GM18499 (cell line): ENCODE measurements around the gene APOB.

Experiments
- ATAC-seq: cut with Tn5 transposase; IDR thresholded peaks from one replicate; pipeline ENCODE4 v1.9.1; 2021; ENCODE audit warnings: moderate number of reproducible peaks; ENCODE audit not compliant: insufficient read depth, unreplicated experiment

APOB gene

DNA sequence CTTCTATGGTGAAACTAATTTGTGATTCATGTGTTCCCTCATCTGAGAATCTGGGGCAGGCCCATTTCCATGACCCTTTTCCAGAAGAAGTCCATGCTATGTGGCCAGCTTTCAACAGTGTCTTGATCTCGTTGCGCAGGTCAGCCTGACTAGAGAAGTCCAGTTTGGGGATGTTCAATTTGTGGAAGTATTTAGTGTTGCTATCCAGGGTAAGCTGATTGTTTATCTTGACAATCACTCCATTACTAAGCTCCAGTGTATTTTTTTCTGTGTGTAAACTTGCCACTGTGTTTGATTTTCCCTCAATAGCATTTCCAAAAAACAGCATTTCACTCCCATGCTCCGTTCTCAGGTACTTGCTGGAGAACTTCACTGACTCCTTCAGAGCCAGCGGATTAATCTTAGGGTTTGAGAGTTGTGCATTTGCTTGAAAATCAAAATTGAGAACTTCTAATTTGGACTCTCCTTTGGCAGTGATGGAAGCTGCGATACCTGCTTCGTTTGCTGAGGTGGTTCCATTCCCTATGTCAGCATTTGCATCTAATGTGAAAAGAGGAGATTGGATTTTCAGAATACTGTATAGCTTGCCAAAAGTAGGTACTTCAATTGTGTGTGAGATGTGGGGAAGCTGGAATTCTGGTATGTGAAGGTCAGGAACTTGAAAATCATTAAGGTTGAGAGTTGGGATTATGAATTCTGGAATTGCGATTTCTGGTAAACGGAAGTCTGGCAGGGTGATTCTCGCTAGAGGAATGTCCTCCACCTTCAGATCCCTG, 35.7 kb downstream of the APOB start:
- no peak for ATAC-seq

DNA sequence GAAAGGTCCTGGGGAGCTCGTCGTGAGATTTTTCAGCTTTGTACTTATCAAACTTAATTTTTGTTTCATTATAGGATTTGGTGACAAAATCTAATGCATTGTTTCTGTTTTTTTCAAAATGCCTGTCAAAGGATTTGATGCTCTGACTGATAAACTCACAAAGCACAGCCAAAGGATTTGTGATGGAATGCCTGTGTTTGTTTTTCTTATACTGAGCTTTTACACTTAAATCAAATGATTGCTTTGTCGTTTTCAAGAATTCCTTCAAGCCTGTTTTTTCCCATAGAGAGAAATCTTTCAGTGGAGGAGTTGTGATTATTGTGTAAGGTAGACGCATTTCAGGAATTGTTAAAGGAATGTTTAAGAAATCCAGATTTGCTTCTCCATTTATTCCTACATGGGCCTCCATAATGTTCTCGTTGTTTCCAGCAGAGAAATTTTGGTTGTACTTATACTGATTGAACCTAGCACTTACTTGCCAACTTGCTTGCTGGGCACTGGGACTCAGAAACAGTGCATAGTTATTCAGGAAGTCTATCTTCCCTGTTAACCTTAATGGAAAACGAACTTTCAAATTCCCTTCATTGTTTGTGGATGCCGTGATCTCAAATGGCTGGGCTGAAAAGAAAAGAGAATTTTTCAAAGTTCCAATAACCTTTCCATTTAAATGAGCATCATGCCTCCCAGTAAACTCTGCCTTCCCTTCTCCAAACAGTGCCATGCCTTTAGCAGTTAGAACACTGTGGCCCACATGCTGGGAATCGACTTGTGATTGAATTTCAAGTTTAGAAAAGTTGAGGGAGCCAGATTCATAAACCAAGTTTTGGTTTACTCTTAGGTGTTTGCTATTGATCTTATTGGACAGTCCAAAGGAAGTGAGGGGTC, 36.5 kb downstream of the APOB start:
- no peak for ATAC-seq

DNA sequence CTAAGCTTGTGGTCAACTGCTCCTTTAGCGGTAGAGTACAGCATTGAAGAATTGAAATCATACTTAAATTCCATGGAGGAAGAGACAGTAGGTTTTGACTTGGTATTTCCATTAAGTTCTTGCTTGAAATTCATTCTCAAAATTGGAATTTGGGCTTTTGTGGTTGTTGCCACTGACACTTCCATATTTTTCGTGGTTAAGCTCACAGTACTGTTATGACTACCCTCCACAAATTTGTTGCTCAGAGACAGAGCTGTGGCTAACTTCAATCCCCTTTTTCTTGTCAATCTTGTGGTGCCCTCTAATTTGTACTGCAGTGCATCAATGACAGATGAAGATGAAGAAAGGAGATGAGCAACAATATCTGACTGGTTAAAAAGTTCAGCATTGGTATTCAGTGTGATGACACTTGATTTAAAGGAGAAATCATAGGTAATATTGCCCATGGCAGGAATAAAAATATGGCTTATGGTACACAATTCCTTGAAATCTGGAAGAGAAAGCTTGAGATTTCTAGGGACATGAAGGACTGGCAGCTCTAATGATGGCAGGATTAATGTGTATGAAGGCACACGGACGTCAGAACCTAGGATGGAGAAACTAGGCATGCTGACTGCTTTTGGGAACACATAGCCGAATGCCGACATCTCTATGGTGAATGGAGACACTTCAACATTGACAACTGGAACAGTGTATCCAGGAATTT, 37.3 kb downstream of the APOB start:
- ATAC-seq, result no peak

DNA sequence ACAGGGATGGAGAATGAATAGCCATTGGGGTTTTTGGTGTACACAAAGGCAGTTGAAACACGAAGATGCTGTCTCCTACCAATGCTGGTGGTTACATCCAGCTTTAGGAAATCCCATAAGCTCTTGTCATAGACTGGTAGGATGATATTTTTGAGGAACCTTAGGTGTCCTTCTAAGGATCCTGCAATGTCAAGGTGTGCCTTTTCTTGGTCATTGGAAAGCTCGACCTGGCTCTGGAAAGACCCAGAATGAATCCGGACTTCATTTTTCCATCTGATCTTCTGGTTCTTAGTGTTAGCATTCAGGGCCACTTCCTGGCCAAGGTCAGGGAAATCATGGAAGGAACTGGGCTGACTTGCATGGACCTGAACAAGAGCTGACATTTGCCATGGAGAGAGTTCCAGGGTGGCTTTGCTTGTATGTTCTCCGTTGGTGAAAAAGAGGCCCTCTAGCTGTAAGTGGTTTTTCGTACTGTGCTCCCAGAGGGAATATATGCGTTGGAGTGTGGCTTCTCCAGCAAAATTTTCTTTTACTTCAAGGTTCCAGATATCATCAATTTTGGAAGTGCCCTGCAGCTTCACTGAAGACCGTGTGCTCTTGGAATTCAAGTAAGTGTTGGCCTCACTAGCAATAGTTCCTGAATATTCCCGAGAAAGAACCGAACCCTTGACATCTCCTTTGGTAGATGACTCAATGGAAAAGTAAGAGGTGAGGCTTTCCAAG, 38.0 kb downstream of the APOB start:
- ATAC-seq, result no peak

DNA sequence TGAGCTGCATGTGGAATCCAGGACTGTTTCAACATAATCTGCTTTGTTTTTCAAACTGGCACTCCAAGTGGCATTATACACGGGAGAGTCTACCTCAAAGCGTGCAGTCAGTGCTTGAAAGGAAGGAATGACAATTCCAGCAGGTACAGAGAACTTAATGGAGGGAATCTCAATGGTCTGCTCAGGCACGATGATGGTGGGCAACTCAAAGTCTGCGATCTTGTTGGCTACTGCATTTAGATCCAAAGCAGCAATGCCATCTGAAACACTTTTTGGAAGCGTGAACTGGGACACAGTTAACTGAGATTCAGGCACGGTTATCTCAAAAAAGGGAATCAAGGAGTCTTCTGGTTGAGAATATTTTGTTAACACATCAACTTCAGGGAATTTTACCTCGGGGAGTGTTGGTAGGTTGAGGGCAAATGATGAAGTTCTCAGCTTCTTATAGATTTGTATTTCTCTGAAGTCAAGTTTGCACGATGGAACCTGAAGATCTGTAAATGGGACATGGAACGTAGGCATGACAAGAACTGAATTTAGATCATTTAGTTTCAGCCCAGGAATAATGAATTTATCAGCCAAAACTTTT, 38.7 kb downstream of the APOB start:
- ATAC-seq, result no peak

DNA sequence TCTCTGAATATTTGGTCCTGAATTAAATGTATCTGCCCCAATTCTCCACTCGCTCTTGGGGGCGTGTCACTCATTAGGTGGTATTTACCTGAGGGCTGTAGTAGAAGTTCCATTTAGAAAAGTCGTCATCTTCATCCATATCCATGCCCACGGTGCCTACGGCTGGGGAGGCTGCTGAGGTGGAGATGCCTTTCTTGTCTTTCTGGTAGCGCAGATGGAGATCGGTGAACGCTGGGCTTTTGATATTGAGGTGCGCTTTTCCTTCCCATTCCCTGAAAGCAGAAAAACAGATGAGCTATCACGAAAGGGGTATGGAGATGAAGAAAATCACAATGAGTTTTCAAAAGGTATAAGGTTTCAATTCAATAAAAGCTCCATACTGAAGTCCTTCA, 39.7 kb downstream of the APOB start:
- ATAC-seq, result no peak

DNA sequence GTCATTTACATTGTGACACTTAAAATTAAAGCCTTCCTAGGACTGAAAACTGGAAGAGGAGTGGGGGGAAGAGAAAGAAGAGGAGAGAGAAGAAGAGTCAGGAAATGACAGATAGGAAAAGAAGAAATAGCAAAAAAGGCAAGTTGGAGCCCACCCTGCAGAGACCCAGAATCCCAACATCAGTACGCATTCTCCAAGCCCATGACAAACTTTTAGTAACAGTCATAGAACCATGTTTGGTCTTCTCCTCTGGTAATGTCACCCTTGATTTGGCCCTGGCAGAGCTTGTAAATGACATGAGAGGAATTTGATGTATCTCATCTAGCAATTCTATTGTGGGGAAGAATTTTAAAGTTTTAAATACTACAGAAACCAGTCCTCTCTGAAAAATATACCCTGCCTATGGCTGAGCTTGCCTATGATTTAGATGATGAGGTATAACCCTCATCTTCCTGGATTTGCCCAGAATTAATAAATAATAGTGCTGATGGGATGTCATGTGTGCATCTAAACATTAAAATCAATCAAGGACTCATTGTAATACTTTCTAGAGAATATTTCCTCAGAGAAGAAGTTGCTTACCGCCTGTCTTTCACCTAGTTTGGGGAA, 40.2 kb downstream of the APOB start:
- no peak for ATAC-seq

DNA sequence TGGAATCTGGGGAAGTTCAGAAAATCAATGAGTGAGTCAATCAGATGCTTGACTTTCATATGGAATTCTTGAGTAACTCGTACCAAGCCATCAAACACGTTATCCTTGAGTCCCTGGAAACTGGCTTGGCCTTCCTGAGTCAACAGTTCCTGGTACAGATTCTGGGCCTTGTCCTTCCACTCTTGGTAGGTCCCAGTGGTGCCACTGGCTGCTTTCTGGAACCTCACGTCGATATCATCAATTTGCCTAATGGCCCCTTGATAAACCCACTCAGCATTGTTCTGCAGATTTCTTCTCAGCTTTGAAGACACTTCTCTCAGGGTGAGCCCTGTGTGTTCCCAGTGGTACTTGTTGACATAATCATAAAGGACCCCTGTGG, 41.1 kb downstream of the APOB start:
- ATAC-seq, result no peak

DNA sequence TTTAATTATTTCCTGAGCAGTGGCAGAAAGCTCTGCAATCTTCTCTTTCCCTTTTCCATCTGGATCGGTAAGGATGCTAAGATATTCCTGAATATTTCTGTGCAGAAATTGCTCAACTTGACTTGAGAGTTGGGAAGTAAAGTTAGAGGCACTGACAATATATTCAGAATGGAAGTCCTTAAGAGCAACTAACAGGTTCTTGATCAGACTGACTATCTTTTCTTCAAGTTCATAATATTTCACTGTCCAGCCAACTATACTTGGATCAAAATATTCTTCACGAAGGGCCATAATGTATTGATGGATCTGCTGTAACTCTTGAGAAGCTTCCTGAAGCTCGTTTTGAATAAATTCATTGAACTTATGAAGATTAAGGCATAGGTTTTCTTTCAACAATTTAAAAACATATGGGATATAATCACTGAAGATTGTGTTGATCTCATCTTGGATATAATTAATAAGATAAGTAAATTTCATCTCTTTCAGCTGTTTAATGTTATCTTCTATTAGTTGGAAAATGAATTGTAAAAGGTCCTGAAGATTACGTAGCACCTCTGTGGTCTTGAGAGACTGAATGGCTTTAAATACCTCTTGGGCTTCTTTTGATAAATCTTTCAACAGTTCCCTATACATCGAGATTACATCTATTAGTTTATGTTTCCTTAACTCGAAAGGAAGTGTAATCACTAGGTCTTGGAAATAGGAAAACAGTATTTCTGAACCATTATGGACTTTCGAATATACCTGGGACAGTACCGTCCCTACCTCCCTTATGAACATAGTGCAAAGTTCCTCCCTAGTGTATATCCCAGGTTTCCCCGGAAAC, 41.7 kb downstream of the APOB start:
- ATAC-seq, result no peak

DNA sequence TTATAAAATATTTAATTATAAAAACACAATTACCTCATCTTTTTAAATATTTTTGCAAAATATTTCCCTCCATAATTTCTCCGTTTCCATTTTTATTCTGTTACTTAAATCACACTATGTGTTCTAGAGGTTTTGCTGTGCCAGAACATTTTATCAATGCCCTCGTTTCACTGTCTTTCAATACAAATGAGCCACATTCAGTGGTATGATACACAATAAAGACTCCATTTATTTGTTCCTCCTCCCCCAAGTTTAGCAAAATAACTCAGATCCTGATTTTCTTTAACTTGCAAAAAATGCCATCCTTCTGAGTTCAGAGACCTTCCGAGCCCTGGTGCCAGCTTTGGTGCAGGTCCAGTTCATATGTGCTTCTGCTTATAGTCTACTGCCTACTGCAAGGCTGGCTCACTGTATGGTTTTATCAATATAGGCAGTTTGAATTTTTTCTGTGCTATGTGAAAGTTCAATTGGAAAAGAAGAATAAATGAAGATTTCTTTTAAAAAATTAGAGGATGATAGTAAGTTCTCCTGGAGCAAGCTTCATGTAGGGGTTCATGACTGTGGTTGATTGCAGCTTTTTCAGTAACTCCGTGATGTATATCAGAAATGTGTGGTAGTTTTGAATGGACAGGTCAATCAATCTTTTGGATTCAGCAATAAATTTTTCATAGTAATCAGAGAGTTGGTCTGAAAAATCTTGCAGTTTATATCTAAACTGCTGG, 42.5 kb downstream of the APOB start:
- ATAC-seq, result no peak

DNA sequence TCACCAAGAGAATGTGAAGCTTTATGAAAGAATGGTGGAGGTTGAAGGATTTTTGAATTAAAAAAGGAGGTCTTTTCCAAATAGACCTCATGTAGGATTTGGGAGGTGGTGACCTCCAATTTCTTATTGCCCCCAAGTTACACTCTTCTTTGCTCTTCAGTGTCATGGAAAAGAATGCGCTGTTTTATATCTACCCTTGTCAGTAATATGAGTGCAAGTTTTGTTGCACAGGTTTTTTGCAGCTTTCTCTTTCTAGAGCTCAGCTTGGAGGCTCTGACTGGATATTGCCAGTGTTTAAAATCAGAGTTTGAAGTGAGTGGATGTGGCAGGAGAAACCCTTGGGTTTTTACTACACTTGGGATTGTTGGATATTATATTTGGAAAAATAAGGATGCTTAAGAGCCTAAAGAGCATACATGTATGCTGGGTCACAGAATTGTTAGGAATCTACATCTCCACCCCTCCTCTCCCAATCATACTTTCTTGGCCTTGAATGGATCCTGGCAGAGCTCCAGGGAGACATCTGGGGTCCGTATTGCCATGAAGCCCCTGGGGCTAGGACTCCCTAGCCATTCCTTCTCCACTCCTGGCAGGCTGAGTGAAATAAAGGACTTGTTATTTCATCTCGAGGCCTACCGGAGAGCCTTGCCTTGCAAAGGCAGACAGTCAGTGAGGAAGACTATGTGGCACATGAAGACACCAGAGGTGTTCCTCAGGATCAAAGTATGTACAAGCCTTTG, 43.8 kb downstream of the APOB start:
- no peak for ATAC-seq

DNA sequence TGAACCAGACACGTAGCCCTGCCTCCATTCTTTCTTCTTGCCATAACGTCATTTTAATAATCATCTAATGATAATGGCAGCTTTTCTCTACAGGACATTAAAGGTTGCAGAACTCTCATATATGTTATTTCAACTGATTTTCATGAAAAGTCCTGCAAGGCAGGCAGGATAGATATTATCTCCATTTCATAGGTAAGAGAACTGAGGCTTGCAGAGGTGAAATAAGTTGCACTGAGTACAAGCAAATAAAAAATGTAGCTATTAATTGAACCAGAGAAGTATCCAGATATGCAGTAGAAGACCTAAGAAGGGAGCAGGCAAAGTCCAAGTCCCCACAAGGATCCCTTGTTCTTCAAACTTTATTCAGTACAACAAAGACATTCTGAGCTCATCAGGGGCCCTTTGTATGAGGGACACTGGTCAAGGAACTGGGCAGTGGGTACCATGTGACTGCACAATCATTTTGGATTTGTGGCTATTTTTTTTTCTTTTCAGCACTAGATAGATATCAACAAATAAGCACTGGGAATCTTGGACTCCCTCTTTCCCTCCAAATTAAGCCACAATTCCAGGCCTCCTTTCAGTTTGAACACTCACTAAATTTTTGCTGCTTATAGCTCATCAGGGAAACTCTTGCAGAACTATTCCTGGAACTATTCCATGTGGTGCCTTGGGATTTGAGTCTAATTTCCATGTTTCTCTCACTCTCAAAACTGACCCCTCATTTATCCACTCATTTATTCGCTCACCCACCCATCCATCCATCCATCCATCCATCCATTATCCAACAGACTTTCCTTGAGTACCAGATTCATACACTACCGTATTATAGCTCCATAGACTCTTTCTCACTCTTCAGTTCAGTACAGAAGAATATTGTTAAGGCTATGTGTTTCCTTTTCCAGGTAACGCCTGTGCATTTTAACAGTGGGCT, 44.6 kb downstream of the APOB start:
- ATAC-seq, result no peak

DNA sequence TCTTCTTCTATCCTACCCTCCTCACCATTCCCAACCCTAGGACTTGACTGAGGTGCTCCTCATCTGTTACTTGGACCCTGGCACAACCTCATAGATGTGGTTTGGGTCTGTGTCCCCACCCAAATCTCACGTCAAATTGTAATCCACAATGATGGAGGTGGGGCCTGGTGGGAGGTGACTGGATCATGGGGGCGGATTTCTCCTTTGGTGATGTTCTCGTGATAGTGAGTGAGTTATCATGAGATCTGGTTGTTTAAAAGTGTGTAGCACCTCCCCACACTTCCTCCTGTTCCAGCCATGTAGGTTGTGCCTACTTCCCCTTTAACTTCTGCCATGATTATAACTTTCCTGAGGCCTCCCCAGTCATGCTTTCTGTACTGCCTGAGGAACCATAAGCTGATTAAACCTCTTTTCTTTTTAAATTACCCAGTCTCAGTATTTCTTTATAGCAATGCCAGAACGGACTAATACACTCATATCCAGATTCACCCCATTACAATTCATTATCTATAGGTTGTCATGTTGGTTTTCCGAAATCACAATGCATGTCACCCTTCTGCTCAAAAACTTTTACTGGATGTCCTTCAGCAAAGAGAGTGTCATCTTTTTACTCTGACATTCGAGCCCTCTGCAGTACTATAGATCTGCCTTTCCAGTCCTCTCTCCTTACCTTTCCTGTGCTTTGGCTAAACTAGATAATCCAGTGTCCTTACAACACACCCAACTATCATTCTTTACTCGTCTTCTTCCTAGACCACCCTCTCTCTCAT, 45.7 kb downstream of the APOB start:
- ATAC-seq, result no peak

DNA sequence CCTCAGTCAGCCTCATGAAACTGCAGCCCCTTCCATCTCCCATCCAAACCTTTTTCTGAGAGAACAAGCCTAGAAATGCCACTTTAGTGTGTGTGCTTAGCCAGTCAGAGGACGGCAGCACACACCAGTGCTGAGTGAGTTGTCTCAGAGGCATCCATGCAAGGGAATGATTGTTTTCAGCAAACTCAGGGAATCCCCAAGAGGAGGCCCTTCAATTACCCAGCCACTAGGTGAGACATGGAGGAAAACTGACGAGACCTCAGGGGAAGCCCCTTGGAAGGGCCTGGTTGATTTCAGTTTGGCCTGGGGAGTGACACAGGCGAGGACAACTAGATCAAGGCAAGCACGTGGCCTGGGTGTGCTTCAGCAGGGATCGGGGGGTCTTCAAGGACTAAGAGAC, 49.7 kb downstream of the APOB start:
- ATAC-seq, result no peak

DNA sequence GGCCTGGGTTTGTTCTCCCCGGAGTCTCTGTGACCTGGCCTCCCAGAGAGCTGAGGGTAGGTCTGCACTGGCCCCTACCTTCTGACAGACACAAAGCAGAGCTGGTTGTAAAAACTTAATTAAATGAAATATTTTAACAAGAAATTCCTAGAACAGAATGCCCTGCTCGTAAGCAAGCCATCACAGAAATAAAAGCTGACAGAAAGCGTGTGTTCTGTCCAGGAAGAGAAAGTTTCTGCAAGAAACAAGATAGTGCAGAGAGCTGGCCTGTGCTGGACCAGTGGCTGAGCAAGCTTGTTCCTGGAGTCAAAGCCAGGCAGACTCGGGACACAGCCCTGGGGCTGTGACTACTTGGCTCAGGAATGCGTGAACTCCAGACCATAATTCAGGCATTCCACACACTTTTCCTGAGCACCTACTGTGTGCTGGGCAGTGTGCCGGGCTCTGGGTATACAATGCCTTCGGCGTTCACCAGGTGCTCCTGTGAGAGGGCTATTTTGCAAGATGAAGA, 51.6 kb downstream of the APOB start:
- ATAC-seq, result no peak
